RWPE2 (cell line): ENCODE data around the gene RPLP2.

Source experiments
- ATAC-seq: fragments of 200-7000 bp; cut with Tn5 transposase; 3 replicates; pipeline ENCODE4 v1.9.1; 2021; ENCODE audit warnings: low read depth
- DNase-seq: peaks from one replicate; pipeline ENCODE4 v3.0.0-alpha.2; 2020; ENCODE audit warnings: low spot score
- H3K27ac ChIP-seq: fragments of 450-650 bp; 2 replicates; pipeline ENCODE4 v1.5.1; 2017; ENCODE audit warnings: mild to moderate bottlenecking; ENCODE audit not compliant: poor library complexity, severe bottlenecking
- H3K27me3 ChIP-seq: fragments of 250-450 bp; sonication (Bioruptor Pico); 2 replicates; pipeline ENCODE4 v1.5.1; 2021; ENCODE audit warnings: mild to moderate bottlenecking, moderate library complexity; ENCODE audit not compliant: insufficient read depth, poor library complexity, severe bottlenecking
- H3K36me3 ChIP-seq: fragments of 250-450 bp; sonication (Bioruptor Pico); 2 replicates; pipeline ENCODE4 v1.5.1; 2020; ENCODE audit warnings: low read depth, mild to moderate bottlenecking, moderate library complexity
- H3K4me1 ChIP-seq: fragments of 250-450 bp; sonication (Bioruptor Pico); 2 replicates; pipeline ENCODE4 v1.5.1; 2021; ENCODE audit warnings: mild to moderate bottlenecking, moderate library complexity; ENCODE audit not compliant: insufficient read depth, poor library complexity, severe bottlenecking
- H3K4me3 ChIP-seq: fragments of 250-450 bp; sonication (Bioruptor Pico); 2 replicates; pipeline ENCODE4 v1.5.1; 2021; ENCODE audit warnings: mild to moderate bottlenecking, moderate library complexity; ENCODE audit not compliant: severe bottlenecking
- H3K9me3 ChIP-seq: fragments of 250-450 bp; sonication (Bioruptor Pico); 2 replicates; pipeline ENCODE4 v1.5.1; 2021; ENCODE audit warnings: mild to moderate bottlenecking, moderate library complexity; ENCODE audit not compliant: severe bottlenecking
- CTCF ChIP-seq: fragments of 450-650 bp; IDR thresholded peaks from one replicate; pipeline ENCODE4 v1.5.1; 2017; ENCODE audit warnings: mild to moderate bottlenecking, moderate library complexity; ENCODE audit not compliant: poor library complexity, severe bottlenecking

The RPLP2 gene

GRCh38 chr11:828506-829175 lies 18.9 kb downstream of the RPLP2 start:
- no peak for DNase-seq
- Histone ChIP-seq H3K4me3 (no peak overlapping the region), H3K27ac (no peak overlapping the region), H3K9me3 (no peaks in the 10 kb centered on the region), H3K4me1 (peaks cover 3% of the 10 kb centered on the region), H3K27me3 (peaks cover 18% of the 10 kb centered on the region), H3K36me3 (no peaks in the 10 kb centered on the region)
- no peak for TF ChIP-seq CTCF
- ATAC-seq: no peak

DNA sequence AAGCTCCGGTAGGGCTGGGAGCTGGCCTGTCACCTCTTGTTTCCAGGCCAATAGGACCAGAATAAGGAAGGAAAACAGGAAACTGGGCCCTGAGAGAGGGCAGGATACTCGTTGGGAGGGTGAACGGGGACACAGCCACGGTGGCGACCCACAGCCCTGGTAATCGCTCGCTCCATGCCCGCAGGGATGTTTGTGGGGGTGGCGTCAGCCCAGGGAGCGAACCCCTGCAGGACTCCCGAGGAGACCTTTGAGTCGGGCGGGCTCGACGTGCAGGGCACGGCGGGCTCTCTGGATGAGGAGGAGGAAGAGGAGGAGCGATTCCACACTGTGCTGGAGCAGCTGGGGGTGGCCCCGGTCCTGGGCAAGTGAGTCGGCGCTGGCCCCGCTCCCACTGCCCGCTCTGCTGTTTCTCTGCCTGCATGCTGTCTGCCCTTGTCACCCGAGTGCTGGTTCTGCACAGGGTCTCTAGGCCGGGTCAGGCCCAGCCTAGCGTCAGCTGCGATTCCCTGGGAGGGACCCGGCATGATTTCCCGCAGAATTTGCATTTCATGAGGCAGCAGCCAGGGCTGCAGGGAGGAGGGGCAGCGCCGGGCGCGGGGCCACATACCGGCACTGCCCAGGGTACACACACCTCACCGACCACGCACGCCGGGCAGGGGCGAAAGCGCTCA lies 19.5 kb downstream of the RPLP2 start:
- H3K4me3 ChIP-seq: no peak overlapping the region
- ATAC-seq (no peak), DNase-seq (no peak)
- no peaks in the 10 kb centered on the region for H3K36me3 ChIP-seq
- H3K9me3 ChIP-seq: no peaks in the 10 kb centered on the region
- TF ChIP-seq CTCF: no peak
- H3K4me1 ChIP-seq: peaks cover 5% of the 10 kb centered on the region
- H3K27ac ChIP-seq: no peak overlapping the region
- peaks cover 18% of the 10 kb centered on the region for H3K27me3 ChIP-seq

DNA sequence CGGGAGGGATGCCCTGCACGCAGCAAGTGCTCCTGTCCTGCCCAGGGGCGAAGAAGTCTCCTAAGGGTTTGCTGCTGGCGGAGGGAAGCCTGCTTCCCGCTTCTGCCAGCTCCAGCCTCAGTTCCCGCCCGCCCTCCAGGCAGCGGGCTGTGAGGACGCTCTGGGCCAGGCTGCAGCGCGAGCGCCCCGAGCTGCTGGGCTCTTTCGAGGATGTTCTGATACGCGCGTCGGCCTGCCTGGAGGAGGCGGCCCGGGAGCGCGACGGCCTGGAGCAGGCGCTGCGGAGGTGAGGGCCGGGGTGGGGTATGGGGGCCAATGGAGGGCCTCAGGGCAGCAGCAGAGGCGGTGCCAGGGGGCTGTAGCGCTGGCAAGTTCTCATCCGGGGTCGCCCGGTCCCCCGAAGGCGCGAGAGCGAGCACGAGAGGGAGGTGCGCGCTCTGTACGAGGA lies 20.1 kb downstream of the RPLP2 start:
- TF ChIP-seq CTCF: no peak
- no peaks in the 10 kb centered on the region for H3K9me3 ChIP-seq
- no peaks in the 10 kb centered on the region for H3K36me3 ChIP-seq
- peaks cover 18% of the 10 kb centered on the region for H3K27me3 ChIP-seq
- ATAC-seq: peak; percentile 0; the same call in 1 of the 3 replicates
- H3K27ac ChIP-seq: no peak overlapping the region
- H3K4me3 ChIP-seq: peak overlapping the region; percentile 20
- H3K4me1 ChIP-seq: peaks cover 10% of the 10 kb centered on the region
- DNase-seq: no peak

- Histone ChIP-seq H3K27me3 (peaks cover 18% of the 10 kb centered on the region), H3K4me1 (peaks cover 13% of the 10 kb centered on the region), H3K36me3 (peaks cover 4% of the 10 kb centered on the region; the same call in 1 of the 2 replicates), H3K9me3 (no peaks in the 10 kb centered on the region), H3K27ac (no peak overlapping the region), H3K4me3 (peak overlapping the region; percentile 20)
- peak; percentile 59 for ATAC-seq
- TF ChIP-seq CTCF: no peak
- peak; percentile 88 for DNase-seq
These were observed 20.7 kb downstream of the RPLP2 start for GRCh38 chr11:830295-831117.
